Tibial nerve (tissue), 4 donors: ENCODE results near the gene RO60.

Source experiments
- EP300 ChIP-seq, 2 donors: sonication (generic); formaldehyde crosslinking; IDR thresholded peaks; one replicate each; pipeline ENCODE4 v1.6.1; 2017; ENCODE audit warnings: antibody characterized with exemption in 2 of 2, mild to moderate bottlenecking in 1 of 2
- POLR2A ChIP-seq, 2 donors: fragments of 450-650 bp; IDR thresholded peaks; one replicate each; pipeline ENCODE4 v1.6.1; 2017; ENCODE audit warnings: antibody characterized with exemption in 2 of 2, mild to moderate bottlenecking in 2 of 2, moderate library complexity in 2 of 2
- TF ChIP-seq, protein P1 (sequence below), 5 experiments: fragments of 200-600 bp in 3 of 5; fragments of 450-650 bp in 2 of 5; sonication (generic) in 3 of 5; IDR thresholded peaks; one replicate each; pipeline ENCODE4 v1.5.1; 2016 to 2019; ENCODE audit warnings: antibody characterized with exemption in 5 of 5, mild to moderate bottlenecking in 3 of 5, moderate library complexity in 2 of 5

DNA sequence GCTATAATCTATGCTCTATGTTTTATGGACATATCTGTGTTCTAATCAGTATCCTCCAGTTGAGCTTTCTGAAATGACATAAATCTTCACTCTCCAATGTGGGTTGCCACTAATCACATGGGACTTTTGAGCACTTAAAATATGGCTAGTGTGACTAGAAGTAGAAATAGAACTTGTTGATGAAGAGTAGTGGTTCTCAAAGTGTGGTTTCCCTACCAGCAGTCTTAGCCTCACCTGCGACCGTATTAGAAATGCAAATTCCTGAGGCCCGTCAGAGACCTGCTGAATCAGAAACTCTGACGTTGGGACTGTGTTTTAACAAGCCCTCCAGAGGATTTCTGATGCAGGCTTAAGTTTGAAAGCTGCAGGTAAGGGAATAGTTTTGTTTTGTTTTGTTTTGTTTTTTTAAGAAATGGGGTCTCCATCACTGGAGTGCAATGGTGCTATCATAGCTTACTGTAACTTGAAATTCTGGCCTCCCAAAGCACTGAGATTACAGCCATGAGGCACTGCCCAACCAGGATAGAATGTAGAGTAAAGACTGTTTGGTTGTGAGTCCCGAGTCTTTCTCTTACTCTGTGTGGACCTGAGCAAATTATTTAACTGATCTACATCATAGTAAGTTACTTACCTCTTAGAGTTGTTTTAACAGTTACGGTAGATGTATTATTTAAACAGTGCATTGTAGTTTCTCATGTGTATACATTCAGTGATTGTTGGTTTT is 24.1 kb downstream of the RO60 start:
- TF ChIP-seq POLR2A (IDR thresholded peaks at IDR 0.05) (no peak), EP300 (IDR thresholded peaks at IDR 0.05) (no peak)
- TF ChIP-seq, protein P1, sequence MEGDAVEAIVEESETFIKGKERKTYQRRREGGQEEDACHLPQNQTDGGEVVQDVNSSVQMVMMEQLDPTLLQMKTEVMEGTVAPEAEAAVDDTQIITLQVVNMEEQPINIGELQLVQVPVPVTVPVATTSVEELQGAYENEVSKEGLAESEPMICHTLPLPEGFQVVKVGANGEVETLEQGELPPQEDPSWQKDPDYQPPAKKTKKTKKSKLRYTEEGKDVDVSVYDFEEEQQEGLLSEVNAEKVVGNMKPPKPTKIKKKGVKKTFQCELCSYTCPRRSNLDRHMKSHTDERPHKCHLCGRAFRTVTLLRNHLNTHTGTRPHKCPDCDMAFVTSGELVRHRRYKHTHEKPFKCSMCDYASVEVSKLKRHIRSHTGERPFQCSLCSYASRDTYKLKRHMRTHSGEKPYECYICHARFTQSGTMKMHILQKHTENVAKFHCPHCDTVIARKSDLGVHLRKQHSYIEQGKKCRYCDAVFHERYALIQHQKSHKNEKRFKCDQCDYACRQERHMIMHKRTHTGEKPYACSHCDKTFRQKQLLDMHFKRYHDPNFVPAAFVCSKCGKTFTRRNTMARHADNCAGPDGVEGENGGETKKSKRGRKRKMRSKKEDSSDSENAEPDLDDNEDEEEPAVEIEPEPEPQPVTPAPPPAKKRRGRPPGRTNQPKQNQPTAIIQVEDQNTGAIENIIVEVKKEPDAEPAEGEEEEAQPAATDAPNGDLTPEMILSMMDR (IDR thresholded peaks at IDR 0.05), result no peak
